ENCODE data around the gene MYO1E.
"Not testable (repeated sequence)": the region's sequence is repeated elsewhere in the genome, so short reads cannot be mapped to it uniquely, and the experiment has no call there.

Gene MYO1E

GRCh38 chr15:59158701-59159034, 214.0 kb downstream of the MYO1E start:
- no peak for DNase-seq

- no peak for DNase-seq
These were observed 214.6 kb downstream of the MYO1E start for GRCh38 chr15:59157840-59158700.

- no peak for DNase-seq
These were observed 215.3 kb downstream of the MYO1E start for GRCh38 chr15:59157396-59157795.

GRCh38 chr15:59155431-59155830, 217.2 kb downstream of the MYO1E start:
- DNase-seq, result no peak

- DNase-seq, result no peak
These were observed 218.4 kb downstream of the MYO1E start for GRCh38 chr15:59154243-59154642.

GRCh38 chr15:59153466-59153865, 219.2 kb downstream of the MYO1E start:
- no peak for DNase-seq

GRCh38 chr15:59152694-59153450, 219.8 kb downstream of the MYO1E start:
- DNase-seq, result no peak

- DNase-seq, result no peak
These were observed 222.5 kb downstream of the MYO1E start for GRCh38 chr15:59150185-59150584.

GRCh38 chr15:59148153-59148833, 224.4 kb downstream of the MYO1E start:
- no peak for DNase-seq

- no peak for DNase-seq
These were observed 225.0 kb downstream of the MYO1E start for GRCh38 chr15:59147666-59148065.

GRCh38 chr15:59144594-59144993, 228.1 kb downstream of the MYO1E start:
- not testable (repeated sequence) for DNase-seq

- no peak for DNase-seq
These were observed 229.4 kb downstream of the MYO1E start for GRCh38 chr15:59143281-59143680.

GRCh38 chr15:59140422-59141226, 232.0 kb downstream of the MYO1E start:
- no peak for DNase-seq

- peak; percentile 65 to 75 for DNase-seq
These were observed 234.4 kb downstream of the MYO1E start for GRCh38 chr15:59138243-59138642.

- peak in 1 of 2 experiments; percentile 32 for DNase-seq
These were observed 235.1 kb downstream of the MYO1E start for GRCh38 chr15:59137566-59137965.

- no peak for DNase-seq
These were observed 238.7 kb downstream of the MYO1E start for GRCh38 chr15:59133929-59134427.

- no peak for DNase-seq
These were observed 240.6 kb downstream of the MYO1E start for GRCh38 chr15:59131969-59132562.

GRCh38 chr15:59131456-59131855, 241.2 kb downstream of the MYO1E start:
- no peak for DNase-seq

- not testable (repeated sequence) for DNase-seq
These were observed 245.4 kb downstream of the MYO1E start for GRCh38 chr15:59127255-59127654.

GRCh38 chr15:59125683-59126082, 247.0 kb downstream of the MYO1E start:
- not testable (repeated sequence) for DNase-seq

GRCh38 chr15:59124261-59124660, 248.4 kb downstream of the MYO1E start:
- no peak for DNase-seq

- no peak for DNase-seq
These were observed 251.7 kb downstream of the MYO1E start for GRCh38 chr15:59120937-59121336.

Data from activated T-cell treated with anti-CD3 and anti-CD28 coated beads, Interleukin-2, amount 50 U/mL, for 48 hours (primary cell).